Muscle of arm (tissue), 14 donors: ENCODE data around the gene LAD1. TPM values are rescaled to one million over a fixed set of nuclear protein-coding genes. Genes with fewer than 3 reads are reported as not detected.

Experiments
- DNase-seq: peaks from one replicate; pipeline ENCODE4 v3.0.0-alpha.2; 2013
- long read RNA-seq, 11 donors: transcript quantifications; one replicate each; lab custom pipeline, GENCODE V29; 2026
- polyA plus RNA-seq, 12 donors: library from polyadenylated mRNA; unstranded; fragments of 120-200 nt; gene quantifications; one replicate each; pipeline ENCODE4 v1.2.1, GENCODE V29; 2013; ENCODE audit not compliant: insufficient read length in 12 of 12

The LAD1 gene
- 10 to 100 TPM in 10 of 12 donors, 1 to 10 TPM in 1, not detected in 1; 9.6 to 50.4 (median 13.8) TPM for polyA plus RNA-seq
- long read RNA-seq, donor 1, transcript LAD1-202 (10 exons, 2,906 nt): major isoform, 28 of 250 reads
- long read RNA-seq, donor 1, partial matches to known transcripts: 222 of 250 reads
- long read RNA-seq, donor 1, other reads (novel, unspliced or antisense): 0 of 250 reads
- long read RNA-seq, donor 2, partial matches to known transcripts: 0 of 6 reads
- long read RNA-seq, donor 2, other reads (novel, unspliced or antisense): 6 of 6 reads
- long read RNA-seq, donor 3, partial matches to known transcripts: 0 of 1 reads
- long read RNA-seq, donor 3, other reads (novel, unspliced or antisense): 0 of 1 reads
- long read RNA-seq, donor 4: 0 reads
- long read RNA-seq, donor 5, partial matches to known transcripts: 0 of 17 reads
- long read RNA-seq, donor 5, other reads (novel, unspliced or antisense): 16 of 17 reads
- long read RNA-seq, donor 6: 0 reads
- long read RNA-seq, donor 7: 0 reads
- long read RNA-seq, donor 8, partial matches to known transcripts: 0 of 6 reads
- long read RNA-seq, donor 8, other reads (novel, unspliced or antisense): 6 of 6 reads
- long read RNA-seq, donor 9, partial matches to known transcripts: 0 of 1 reads
- long read RNA-seq, donor 9, other reads (novel, unspliced or antisense): 0 of 1 reads
- long read RNA-seq, donor 10, partial matches to known transcripts: 5 of 15 reads
- long read RNA-seq, donor 10, other reads (novel, unspliced or antisense): 10 of 15 reads
- long read RNA-seq, donor 11: 0 reads

GRCh38 chr1:201399018-201399351, at the start of gene LAD1:
TSS of gene LAD1 (minus strand) at chr1:201399324. CDS start at chr1:201399306, 18 bp downstream.
- DNase-seq: no peak

- DNase-seq: no peak
Observed at GRCh38 chr1:201447903-201448871, 49.1 kb upstream of the LAD1 start.

GRCh38 chr1:201445310-201445709, 46.2 kb upstream of the LAD1 start:
- DNase-seq: no peak

- DNase-seq: no peak
Observed at GRCh38 chr1:201444792-201445191, 45.7 kb upstream of the LAD1 start.

GRCh38 chr1:201443747-201444146, 44.6 kb upstream of the LAD1 start:
- DNase-seq: no peak

- no peak for DNase-seq
Observed at GRCh38 chr1:201436969-201437368, 37.8 kb upstream of the LAD1 start.

- DNase-seq: no peak
Observed at GRCh38 chr1:201436393-201436792, 37.3 kb upstream of the LAD1 start.

- no peak for DNase-seq
Observed at GRCh38 chr1:201434266-201434665, 35.1 kb upstream of the LAD1 start.

- no peak for DNase-seq
Observed at GRCh38 chr1:201433609-201434008, 34.5 kb upstream of the LAD1 start.

- no peak for DNase-seq
Observed at GRCh38 chr1:201430776-201431175, 31.7 kb upstream of the LAD1 start.

- DNase-seq: no peak
Observed at GRCh38 chr1:201429736-201430501, 30.8 kb upstream of the LAD1 start.

GRCh38 chr1:201427963-201428362, 28.8 kb upstream of the LAD1 start:
- DNase-seq: no peak

- DNase-seq: no peak
Observed at GRCh38 chr1:201426479-201427310, 27.6 kb upstream of the LAD1 start.

GRCh38 chr1:201424146-201424545, 25.0 kb upstream of the LAD1 start:
- no peak for DNase-seq

GRCh38 chr1:201423655-201424054, 24.5 kb upstream of the LAD1 start:
- no peak for DNase-seq

- no peak for DNase-seq
Observed at GRCh38 chr1:201422436-201423030, 23.4 kb upstream of the LAD1 start.

GRCh38 chr1:201422026-201422425, 22.9 kb upstream of the LAD1 start:
- DNase-seq: no peak

GRCh38 chr1:201421041-201421440, 21.9 kb upstream of the LAD1 start:
- DNase-seq: no peak

GRCh38 chr1:201420608-201421002, 21.5 kb upstream of the LAD1 start:
- no peak for DNase-seq
